Measurements from ENCODE around the gene BTNL2. TPM values are rescaled to one million over a fixed set of nuclear protein-coding genes. Genes with fewer than 3 reads are reported as not detected.

The BTNL2 gene
- total RNA-seq, 1 experiment from 2014 or later: not detected

- in situ Hi-C loops (cut with HindIII; ENCODE audit: low pct_unique_long_range_greater_than_20kb, low sequenced_read_pairs): no loop called here
- no peak for DNase-seq (ENCODE audit: low read depth)
Observed at GRCh38 chr6:32426338-32426737, 19.4 kb upstream of the BTNL2 start.

GRCh38 chr6:32424589-32425300, 17.8 kb upstream of the BTNL2 start:
- in situ Hi-C loops (cut with HindIII; ENCODE audit: low pct_unique_long_range_greater_than_20kb, low sequenced_read_pairs): no loop called here
- no peak for DNase-seq (ENCODE audit: low read depth)

- DNase-seq (ENCODE audit: low read depth): no peak
Observed at GRCh38 chr6:32416036-32416435, 9.1 kb upstream of the BTNL2 start.

GRCh38 chr6:32415521-32416019, 8.6 kb upstream of the BTNL2 start:
- in situ Hi-C loops (cut with HindIII; ENCODE audit: low pct_unique_long_range_greater_than_20kb, low sequenced_read_pairs): no loop called here
- DNase-seq (ENCODE audit: low read depth): peak; percentile 59

More at GRCh38 chr6:32416036-32416435, 9.1 kb upstream of the BTNL2 start:
- in situ Hi-C loops (cut with HindIII; ENCODE audit: low pct_unique_long_range_greater_than_20kb, low sequenced_read_pairs): no loop called here

- in situ Hi-C loops (cut with HindIII; ENCODE audit: low pct_unique_long_range_greater_than_20kb, low sequenced_read_pairs): no loop called here
- DNase-seq (ENCODE audit: low read depth): peak; percentile 57
Observed at GRCh38 chr6:32413427-32414047, 6.6 kb upstream of the BTNL2 start.

- in situ Hi-C loops (cut with HindIII; ENCODE audit: low pct_unique_long_range_greater_than_20kb, low sequenced_read_pairs): no loop called here
Observed at GRCh38 chr6:32411566-32412327, 4.8 kb upstream of the BTNL2 start.

GRCh38 chr6:32410906-32411305, 3.9 kb upstream of the BTNL2 start:
- no peak for DNase-seq (ENCODE audit: low read depth)
- in situ Hi-C loops (cut with HindIII; ENCODE audit: low pct_unique_long_range_greater_than_20kb, low sequenced_read_pairs): no loop called here

More at GRCh38 chr6:32411566-32412327, 4.8 kb upstream of the BTNL2 start:
- no peak for DNase-seq (ENCODE audit: low read depth)

- in situ Hi-C loops (cut with HindIII; ENCODE audit: low pct_unique_long_range_greater_than_20kb, low sequenced_read_pairs): no loop called here
- DNase-seq (ENCODE audit: low read depth): no peak
Observed at GRCh38 chr6:32406197-32406596, 784 bp downstream of the BTNL2 start.

- no peak for DNase-seq (ENCODE audit: low read depth)
- in situ Hi-C loops (cut with HindIII; ENCODE audit: low pct_unique_long_range_greater_than_20kb, low sequenced_read_pairs): no loop called here
Observed at GRCh38 chr6:32405656-32406055, 1.3 kb downstream of the BTNL2 start.

GRCh38 chr6:32402812-32403211, 4.2 kb downstream of the BTNL2 start:
- in situ Hi-C loops (cut with HindIII; ENCODE audit: low pct_unique_long_range_greater_than_20kb, low sequenced_read_pairs): no loop called here
- no peak for DNase-seq (ENCODE audit: low read depth)

- in situ Hi-C loops (cut with HindIII; ENCODE audit: low pct_unique_long_range_greater_than_20kb, low sequenced_read_pairs): no loop called here
- no peak for DNase-seq (ENCODE audit: low read depth)
Observed at GRCh38 chr6:32401284-32401963, 5.6 kb downstream of the BTNL2 start.

GRCh38 chr6:32397252-32397920, 9.6 kb downstream of the BTNL2 start:
- in situ Hi-C loops (cut with HindIII; ENCODE audit: low pct_unique_long_range_greater_than_20kb, low sequenced_read_pairs): no loop called here
- no peak for DNase-seq (ENCODE audit: low read depth)

GRCh38 chr6:32396028-32396427, 11.0 kb downstream of the BTNL2 start:
- no peak for DNase-seq (ENCODE audit: low read depth)
- in situ Hi-C loops (cut with HindIII; ENCODE audit: low pct_unique_long_range_greater_than_20kb, low sequenced_read_pairs): no loop called here

- in situ Hi-C loops (cut with HindIII; ENCODE audit: low pct_unique_long_range_greater_than_20kb, low sequenced_read_pairs): no loop called here
- peak; percentile 76 for DNase-seq (ENCODE audit: low read depth)
Observed at GRCh38 chr6:32393665-32394420, 13.1 kb downstream of the BTNL2 start.

GRCh38 chr6:32391505-32391904, 15.5 kb downstream of the BTNL2 start:
- in situ Hi-C loops (cut with HindIII; ENCODE audit: low pct_unique_long_range_greater_than_20kb, low sequenced_read_pairs): no loop called here

GRCh38 chr6:32387589-32388340, 19.2 kb downstream of the BTNL2 start:
- in situ Hi-C loops (cut with HindIII; ENCODE audit: low pct_unique_long_range_greater_than_20kb, low sequenced_read_pairs): no loop called here
- DNase-seq (ENCODE audit: low read depth): no peak

More at GRCh38 chr6:32391505-32391904, 15.5 kb downstream of the BTNL2 start:
- DNase-seq (ENCODE audit: low read depth): no peak

- in situ Hi-C loops (cut with HindIII; ENCODE audit: low pct_unique_long_range_greater_than_20kb, low sequenced_read_pairs): no loop called here
- DNase-seq (ENCODE audit: low read depth): no peak
Observed at GRCh38 chr6:32386040-32386439, 20.9 kb downstream of the BTNL2 start.
